H9 (cell line): ENCODE data around the gene AKR7A2. TPM values are rescaled to one million over a fixed set of nuclear protein-coding genes. Genes with fewer than 3 reads are reported as not detected.
A peak's percentile ranks its signal among the peaks of the same experiment; 100 is the strongest.

ENCODE experiments used
- DNase-seq: peaks from one replicate; pipeline ENCODE4 v3.0.0-alpha.2; 2017
- H2AFZ ChIP-seq: one replicate; pipeline ENCODE4 v1.6.1; 2013; ENCODE audit warnings: mild to moderate bottlenecking, low read length, control low read depth, moderate library complexity
- H2AK5ac ChIP-seq: 2 replicates; pipeline ENCODE4 v1.6.1; 2013; ENCODE audit warnings: low read length, control low read depth, mixed read lengths; ENCODE audit not compliant: insufficient read length
- H2BK120ac ChIP-seq: one replicate; pipeline ENCODE4 v1.6.1; 2013; ENCODE audit warnings: low read depth, mild to moderate bottlenecking, low read length, control low read depth, inconsistent platforms; ENCODE audit not compliant: poor library complexity, severe bottlenecking
- H2BK12ac ChIP-seq: 2 replicates; pipeline ENCODE4 v1.6.1; 2013; ENCODE audit warnings: low read length, control low read depth, mixed read lengths, low read depth; ENCODE audit not compliant: insufficient read length
- H2BK15ac ChIP-seq: 2 replicates; pipeline ENCODE4 v1.6.1; 2013; ENCODE audit warnings: low read depth, low read length, control low read depth
- H2BK20ac ChIP-seq: one replicate; pipeline ENCODE4 v1.6.1; 2013; ENCODE audit warnings: low read depth, mild to moderate bottlenecking, low read length, control low read depth, inconsistent platforms; ENCODE audit not compliant: poor library complexity, severe bottlenecking
- H2BK5ac ChIP-seq: 2 replicates; pipeline ENCODE4 v1.6.1; 2013; ENCODE audit warnings: low read length, control low read depth, mixed read lengths; ENCODE audit not compliant: insufficient read length
- H3K14ac ChIP-seq: 2 replicates; pipeline ENCODE4 v1.6.1; 2013; ENCODE audit warnings: low read length, control low read depth; ENCODE audit not compliant: insufficient read depth
- H3K18ac ChIP-seq: 2 replicates; pipeline ENCODE4 v1.6.1; 2013; ENCODE audit warnings: low read depth, mild to moderate bottlenecking, mixed read lengths, low read length, control low read depth; ENCODE audit not compliant: insufficient read length
- H3K23ac ChIP-seq: 2 replicates; pipeline ENCODE4 v1.6.1; 2013; ENCODE audit warnings: low read length, control low read depth, mixed read lengths, low read depth; ENCODE audit not compliant: insufficient read length
- H3K23me2 ChIP-seq: 2 replicates; pipeline ENCODE4 v1.6.1; 2013; ENCODE audit warnings: low read depth, mild to moderate bottlenecking, mixed read lengths, low read length, control low read depth; ENCODE audit not compliant: insufficient read length, poor library complexity, severe bottlenecking
- H3K27ac ChIP-seq: 2 replicates; pipeline ENCODE4 v1.5.1; 2013; ENCODE audit warnings: low read length, control low read depth, mixed read lengths, low read depth; ENCODE audit not compliant: insufficient read length
- H3K27me3 ChIP-seq: 2 replicates; pipeline ENCODE4 v1.6.1; 2013; ENCODE audit warnings: low read length, control low read depth, inconsistent platforms; ENCODE audit not compliant: insufficient read depth
- H3K4ac ChIP-seq: 2 replicates; pipeline ENCODE4 v1.6.1; 2013; ENCODE audit warnings: low read depth, mild to moderate bottlenecking, control low read depth, inconsistent platforms, low read length, moderate library complexity
- H3K4me1 ChIP-seq: 2 replicates; pipeline ENCODE4 v1.6.1; 2013; ENCODE audit warnings: low read length, control low read depth, inconsistent platforms; ENCODE audit not compliant: insufficient read depth
- H3K4me2 ChIP-seq: 2 replicates; pipeline ENCODE4 v1.6.1; 2013; ENCODE audit warnings: low read length, control low read depth, mixed read lengths; ENCODE audit not compliant: insufficient read length, insufficient read depth
- H3K56ac ChIP-seq: 2 replicates; pipeline ENCODE4 v1.6.1; 2013; ENCODE audit warnings: low read depth, mild to moderate bottlenecking, mixed read lengths, low read length, control low read depth; ENCODE audit not compliant: insufficient read length
- H3K79me1 ChIP-seq: 2 replicates; pipeline ENCODE4 v1.6.1; 2013; ENCODE audit warnings: low read depth, mild to moderate bottlenecking, moderate library complexity, low read length, control low read depth, inconsistent platforms; ENCODE audit not compliant: insufficient read depth, poor library complexity, severe bottlenecking
- H3K79me2 ChIP-seq: 2 replicates; pipeline ENCODE4 v1.6.1; 2013; ENCODE audit warnings: low read length, control low read depth, inconsistent platforms; ENCODE audit not compliant: insufficient read depth
- H3K9ac ChIP-seq: 2 replicates; pipeline ENCODE4 v1.6.1; 2013; ENCODE audit warnings: low read length, control low read depth, mixed read lengths; ENCODE audit not compliant: insufficient read length; ENCODE audit errors: extremely low read depth
- H3K9me3 ChIP-seq: one replicate; pipeline ENCODE4 v1.6.1; 2013; ENCODE audit warnings: low read depth, low read length, inconsistent platforms; ENCODE audit not compliant: control insufficient read depth
- H3T11ph ChIP-seq: one replicate; pipeline ENCODE4 v1.6.1; 2013; ENCODE audit warnings: mild to moderate bottlenecking, low read length, control low read depth, inconsistent platforms
- H4K20me1 ChIP-seq: one replicate; pipeline ENCODE4 v1.6.1; 2013; ENCODE audit not compliant: control insufficient read depth, insufficient read length, insufficient read depth
- H4K5ac ChIP-seq: 2 replicates; pipeline ENCODE4 v1.6.1; 2013; ENCODE audit warnings: low read depth, mild to moderate bottlenecking, mixed read lengths, low read length, control low read depth; ENCODE audit not compliant: insufficient read length
- H4K8ac ChIP-seq: replicated peaks from 2 replicates; pipeline ENCODE4 v1.6.1; 2013; ENCODE audit warnings: low read length, control low read depth, mixed read lengths, low read depth; ENCODE audit not compliant: insufficient read length
- H4K91ac ChIP-seq: 2 replicates; pipeline ENCODE4 v1.6.1; 2013; ENCODE audit warnings: low read depth, mild to moderate bottlenecking, moderate library complexity, mixed read lengths, low read length, control low read depth; ENCODE audit not compliant: insufficient read length
- H3K27ac Mint-ChIP-seq, 3 experiments: 2 replicates in 2 of 3; 3 replicates in 1 of 3; pipeline ENCODE4 v1.8.0; 2020 to 2021; ENCODE audit warnings: mixed read lengths in 3 of 3, mild to moderate bottlenecking in 1 of 3, moderate library complexity in 1 of 3
- H3K27me3 Mint-ChIP-seq: 2 replicates; pipeline ENCODE4 v1.8.0; 2021; ENCODE audit warnings: low read depth, mild to moderate bottlenecking, moderate library complexity, mixed read lengths
- H3K36me3 Mint-ChIP-seq, 3 experiments: 2 replicates in 2 of 3; 3 replicates in 1 of 3; pipeline ENCODE4 v1.8.0; 2020 to 2021; ENCODE audit warnings: low read depth in 3 of 3, mixed read lengths in 3 of 3; ENCODE audit not compliant: insufficient read depth in 1 of 3
- H3K4me1 Mint-ChIP-seq, 2 experiments: 2 replicates each; pipeline ENCODE4 v1.8.0; 2020; ENCODE audit warnings: mixed read lengths in 2 of 2
- H3K4me3 Mint-ChIP-seq, 2 experiments: 2 replicates in 1 of 2; 3 replicates in 1 of 2; pipeline ENCODE4 v1.8.0; 2020 to 2021; ENCODE audit warnings: mild to moderate bottlenecking in 2 of 2, mixed read lengths in 2 of 2, moderate library complexity in 1 of 2
- H3K9me3 Mint-ChIP-seq, 2 experiments: 2 replicates in 1 of 2; 3 replicates in 1 of 2; pipeline ENCODE4 v1.8.0; 2020; ENCODE audit warnings: mild to moderate bottlenecking in 2 of 2, mixed read lengths in 2 of 2, moderate library complexity in 1 of 2
- WGBS: extraction: QIAGEN DNeasy Blood & Tissue Kit; methylation state at CpG from one replicate; pipeline ENCODE4 v1.1.7; 2013; ENCODE audit warnings: missing lambda C conversion rate, low lambda C conversion rate, mixed read lengths; ENCODE audit not compliant: insufficient read length; ENCODE audit errors: extremely low coverage; 5-methylcytosine and 5-hydroxymethylcytosine counted together
- total RNA-seq: library from RNA; stranded (reverse); gene quantifications from 2 replicates; pipeline ENCODE4 v1.2.1, GENCODE V29; 2021
- TF ChIP-seq, protein P1 (sequence below): fragments of 200-600 bp; sonication (generic); conservative IDR thresholded peaks from 3 replicates; pipeline ENCODE4 v1.8.0; 2021; ENCODE audit warnings: antibody characterized with exemption, mild to moderate bottlenecking

Gene AKR7A2
- total RNA-seq, 1 experiment from 2014 or later, result 50.3 TPM

DNA sequence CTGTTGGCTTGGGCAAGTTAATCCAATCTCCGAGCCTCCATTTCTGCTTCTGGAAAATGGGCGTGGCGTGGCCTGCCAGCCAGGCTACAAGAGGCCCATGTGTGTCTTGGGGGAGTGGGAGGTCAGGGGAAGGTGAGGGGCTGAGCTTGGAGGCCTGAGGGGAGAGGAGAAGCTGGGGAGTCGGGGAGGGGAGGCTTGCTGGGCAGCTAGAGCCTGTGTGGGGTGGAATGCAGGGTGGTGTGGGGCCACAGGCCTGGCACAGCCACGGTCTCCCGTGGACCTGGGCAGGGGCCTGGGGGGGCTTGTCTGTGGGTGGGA, 14.8 kb upstream of the AKR7A2 start:
- no peak overlapping the region for H3K4me3 Mint-ChIP-seq
- no peaks in the 10 kb centered on the region for H3K9me3 ChIP-seq
- no peak overlapping the region for H3K4ac ChIP-seq
- no peak overlapping the region for H2BK15ac ChIP-seq
- no peaks in the 10 kb centered on the region for H3K79me2 ChIP-seq
- no peak overlapping the region for H2BK5ac ChIP-seq
- H3K56ac ChIP-seq, result no peak overlapping the region
- H2BK12ac ChIP-seq, result no peak overlapping the region
- no peak overlapping the region for H2AFZ ChIP-seq
- H2BK20ac ChIP-seq, result no peak overlapping the region
- H3K18ac ChIP-seq, result no peak overlapping the region
- H2BK120ac ChIP-seq, result no peak overlapping the region
- H4K20me1 ChIP-seq, result no peaks in the 10 kb centered on the region
- H3K23ac ChIP-seq, result no peak overlapping the region
- H3K23me2 ChIP-seq, result no peaks in the 10 kb centered on the region
- peak overlapping the region in 1 of 3 experiments; percentile 49; a peak in 1 of 7 replicates for H3K27ac Mint-ChIP-seq
- H2AK5ac ChIP-seq, result no peak overlapping the region
- no peak overlapping the region for H4K5ac ChIP-seq
- no peaks in the 10 kb centered on the region for H3K27me3 ChIP-seq
- TF ChIP-seq, protein P1, sequence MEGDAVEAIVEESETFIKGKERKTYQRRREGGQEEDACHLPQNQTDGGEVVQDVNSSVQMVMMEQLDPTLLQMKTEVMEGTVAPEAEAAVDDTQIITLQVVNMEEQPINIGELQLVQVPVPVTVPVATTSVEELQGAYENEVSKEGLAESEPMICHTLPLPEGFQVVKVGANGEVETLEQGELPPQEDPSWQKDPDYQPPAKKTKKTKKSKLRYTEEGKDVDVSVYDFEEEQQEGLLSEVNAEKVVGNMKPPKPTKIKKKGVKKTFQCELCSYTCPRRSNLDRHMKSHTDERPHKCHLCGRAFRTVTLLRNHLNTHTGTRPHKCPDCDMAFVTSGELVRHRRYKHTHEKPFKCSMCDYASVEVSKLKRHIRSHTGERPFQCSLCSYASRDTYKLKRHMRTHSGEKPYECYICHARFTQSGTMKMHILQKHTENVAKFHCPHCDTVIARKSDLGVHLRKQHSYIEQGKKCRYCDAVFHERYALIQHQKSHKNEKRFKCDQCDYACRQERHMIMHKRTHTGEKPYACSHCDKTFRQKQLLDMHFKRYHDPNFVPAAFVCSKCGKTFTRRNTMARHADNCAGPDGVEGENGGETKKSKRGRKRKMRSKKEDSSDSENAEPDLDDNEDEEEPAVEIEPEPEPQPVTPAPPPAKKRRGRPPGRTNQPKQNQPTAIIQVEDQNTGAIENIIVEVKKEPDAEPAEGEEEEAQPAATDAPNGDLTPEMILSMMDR, result no peak
- no peak overlapping the region for H3K9ac ChIP-seq
- H4K8ac ChIP-seq, result no peak overlapping the region
- DNase-seq, result peak; percentile 14
- H3K14ac ChIP-seq, result no peak overlapping the region
- no peaks in the 10 kb centered on the region for H3K27me3 Mint-ChIP-seq
- peaks cover 12 to 31% (median 23%) of the 10 kb centered on the region in 3 experiments; a peak in 6 of 7 replicates for H3K36me3 Mint-ChIP-seq
- H4K91ac ChIP-seq, result no peak overlapping the region
- WGBS, result no CpG with 5 or more reads among the region's 6 CpGs
- H3K4me1 Mint-ChIP-seq, result no peaks in the 10 kb centered on the region
- no peak overlapping the region for H3T11ph ChIP-seq
- no peaks in the 10 kb centered on the region for H3K79me1 ChIP-seq
- no peaks in the 10 kb centered on the region for H3K4me1 ChIP-seq
- no peak overlapping the region for H3K27ac ChIP-seq
- H3K9me3 Mint-ChIP-seq, result no peaks in the 10 kb centered on the region
- no peak overlapping the region for H3K4me2 ChIP-seq
